ENCODE data around the gene CEP131. TPM values are rescaled to one million over a fixed set of nuclear protein-coding genes. Genes with fewer than 3 reads are reported as not detected.

Gene CEP131
- total and polyA plus RNA-seq, 2 donors (not counting 3 experiments of a cell fraction or from before 2014, with no cell fraction given) = 5.3 to 17.9 TPM

DNA sequence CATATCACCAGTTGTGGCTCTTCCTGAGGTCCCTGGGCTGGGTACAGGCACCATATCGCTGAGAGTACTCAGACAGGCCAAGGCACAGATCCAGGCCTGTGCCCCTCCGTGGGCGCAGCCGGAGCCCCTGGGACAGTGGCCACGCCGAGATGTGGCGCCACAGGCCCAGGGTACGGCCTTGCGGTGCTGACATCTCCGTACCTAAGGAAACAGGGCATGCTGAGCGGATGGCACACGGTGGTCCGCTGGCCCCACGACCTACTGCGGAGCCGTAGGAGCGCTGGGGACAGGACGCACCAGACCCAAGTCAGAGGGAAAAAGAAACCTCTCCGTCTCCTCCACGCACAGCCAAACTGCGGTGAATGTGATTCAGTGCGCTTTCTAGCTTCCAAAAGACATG is 42.8 kb upstream of the CEP131 start:
- Histone ChIP-seq H3K4me3 (replicated peaks in 1 of 3; ENCODE audit: insufficient read depth in 1 of 3, low read depth in 1 of 3, low read length in 3 of 3) (no peak overlapping the region), H3K4me1 (ENCODE audit: control insufficient read depth, extremely low read depth, insufficient read depth, low read length) (peaks cover 12% of the 10 kb centered on the region), H2AFZ (ENCODE audit: low read depth, low read length) (no peak overlapping the region), H4K20me1 (replicated peaks; ENCODE audit: control insufficient read depth, extremely low read depth, insufficient read depth, low read length) (no peaks in the 10 kb centered on the region), H3K79me2 (ENCODE audit: control insufficient read depth, insufficient read depth, low read length) (no peaks in the 10 kb centered on the region), H3K36me3 (ENCODE audit: control insufficient read depth in 2 of 2, extremely low read depth in 1 of 2, insufficient read depth in 2 of 2, low read length in 2 of 2) (peaks cover 4 to 43% of the 10 kb centered on the region in 2 experiments), H3K9ac (replicated peaks; ENCODE audit: extremely low read depth, insufficient read depth, low read length) (no peak overlapping the region), H3K27ac (ENCODE audit: insufficient read depth, low read depth, low read length) (no peak overlapping the region), H3K9me3 (replicated peaks; ENCODE audit: control insufficient read depth, insufficient read depth, low read length) (no peaks in the 10 kb centered on the region), H3K27me3 (ENCODE audit: control insufficient read depth in 2 of 2, insufficient read depth in 2 of 2, low read length in 2 of 2) (no peaks in the 10 kb centered on the region), H3K9me1 (replicated peaks; ENCODE audit: control insufficient read depth, extremely low read depth, insufficient read depth, low read length) (no peaks in the 10 kb centered on the region), H3K4me2 (ENCODE audit: insufficient read depth, low read length) (no peak overlapping the region)
- no peak for TF ChIP-seq JUN (IDR thresholded peaks at IDR 0.05; ENCODE audit: borderline replicate concordance, insufficient read depth, insufficient read length, low read depth)
- TF ChIP-seq POLR2A (IDR thresholded peaks at IDR 0.05; ENCODE audit: low read depth, low read length) = no peak
- POLR2A ChIA-PET = no interaction called here
- CTCF ChIA-PET = no interaction called here
- FAIRE-seq (no peak), DNase-seq (ENCODE audit: low read depth, low spot score) (no peak)
- intact Hi-C loops (cut with micrococcal nuclease) (no loop called here), dilution Hi-C loops (cut with MboI; ENCODE audit: extremely low pct_ligation_motif_present, low sequenced_read_pairs) (no loop called here)
- BruUV-seq (replicated peaks) = no TSS peak

DNA sequence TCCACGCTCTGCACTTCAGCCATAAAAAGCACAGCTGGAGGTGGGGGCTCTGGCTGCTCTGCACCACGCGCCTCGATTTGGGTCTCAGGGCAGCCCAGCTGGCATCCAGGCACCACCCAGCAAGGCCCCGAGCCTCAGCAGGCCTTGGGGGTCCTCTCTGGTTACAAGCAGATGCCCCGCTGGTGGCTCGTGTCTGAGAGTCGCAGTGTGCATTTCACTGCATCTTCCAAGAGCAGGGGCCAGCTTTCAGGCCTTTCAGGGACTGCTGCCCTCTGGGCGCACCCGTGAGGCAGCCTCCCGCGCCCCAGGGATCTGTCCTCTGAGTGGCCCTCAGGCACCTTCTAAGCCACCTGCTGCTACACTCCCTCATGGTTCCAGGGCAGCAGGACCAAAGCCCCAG is 41.9 kb upstream of the CEP131 start:
- BruUV-seq (replicated peaks) = no TSS peak
- ChIA-PET POLR2A (no interaction called here), CTCF (no interaction called here)
- H3K36me3 ChIP-seq (ENCODE audit: control insufficient read depth in 2 of 2, extremely low read depth in 1 of 2, insufficient read depth in 2 of 2, low read length in 2 of 2) = peaks cover 4 to 44% of the 10 kb centered on the region in 2 experiments
- no peak overlapping the region for H3K4me2 ChIP-seq (ENCODE audit: insufficient read depth, low read length)
- no peak overlapping the region for H3K27ac ChIP-seq (ENCODE audit: insufficient read depth, low read depth, low read length)
- no peaks in the 10 kb centered on the region for H3K27me3 ChIP-seq (ENCODE audit: control insufficient read depth in 2 of 2, insufficient read depth in 2 of 2, low read length in 2 of 2)
- no peaks in the 10 kb centered on the region for H3K9me3 ChIP-seq (replicated peaks; ENCODE audit: control insufficient read depth, insufficient read depth, low read length)
- no peak for FAIRE-seq
- DNase-seq (ENCODE audit: low read depth, low spot score) = no peak
- TF ChIP-seq EZH2 (IDR thresholded peaks at IDR 0.05; ENCODE audit: borderline replicate concordance, low read depth, low read length, severe bottlenecking) (no peak), GATA2 (IDR thresholded peaks at IDR 0.05; ENCODE audit: insufficient read depth, insufficient read length, low read depth, low read length) (no peak), MYC (IDR thresholded peaks at IDR 0.05; ENCODE audit: low read depth, low read length) (no peak), FOS (IDR thresholded peaks at IDR 0.05; ENCODE audit: borderline replicate concordance, insufficient read depth, low read length) (no peak), POLR2A (IDR thresholded peaks at IDR 0.05; ENCODE audit: low read depth, low read length) (no peak), JUN (IDR thresholded peaks at IDR 0.05; ENCODE audit: borderline replicate concordance, insufficient read depth, insufficient read length, low read depth) (no peak), POLR2AphosphoS5 (IDR thresholded peaks at IDR 0.05; ENCODE audit: insufficient read depth, low read depth, low read length) (no peak)
- TF ChIP-seq, protein P1, sequence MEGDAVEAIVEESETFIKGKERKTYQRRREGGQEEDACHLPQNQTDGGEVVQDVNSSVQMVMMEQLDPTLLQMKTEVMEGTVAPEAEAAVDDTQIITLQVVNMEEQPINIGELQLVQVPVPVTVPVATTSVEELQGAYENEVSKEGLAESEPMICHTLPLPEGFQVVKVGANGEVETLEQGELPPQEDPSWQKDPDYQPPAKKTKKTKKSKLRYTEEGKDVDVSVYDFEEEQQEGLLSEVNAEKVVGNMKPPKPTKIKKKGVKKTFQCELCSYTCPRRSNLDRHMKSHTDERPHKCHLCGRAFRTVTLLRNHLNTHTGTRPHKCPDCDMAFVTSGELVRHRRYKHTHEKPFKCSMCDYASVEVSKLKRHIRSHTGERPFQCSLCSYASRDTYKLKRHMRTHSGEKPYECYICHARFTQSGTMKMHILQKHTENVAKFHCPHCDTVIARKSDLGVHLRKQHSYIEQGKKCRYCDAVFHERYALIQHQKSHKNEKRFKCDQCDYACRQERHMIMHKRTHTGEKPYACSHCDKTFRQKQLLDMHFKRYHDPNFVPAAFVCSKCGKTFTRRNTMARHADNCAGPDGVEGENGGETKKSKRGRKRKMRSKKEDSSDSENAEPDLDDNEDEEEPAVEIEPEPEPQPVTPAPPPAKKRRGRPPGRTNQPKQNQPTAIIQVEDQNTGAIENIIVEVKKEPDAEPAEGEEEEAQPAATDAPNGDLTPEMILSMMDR (IDR thresholded peaks at IDR 0.05; ENCODE audit: extremely low read depth in 1 of 2, insufficient read depth in 1 of 2, low read depth in 1 of 2, low read length in 2 of 2) = no peak
- TF ChIP-seq, protein P2, sequence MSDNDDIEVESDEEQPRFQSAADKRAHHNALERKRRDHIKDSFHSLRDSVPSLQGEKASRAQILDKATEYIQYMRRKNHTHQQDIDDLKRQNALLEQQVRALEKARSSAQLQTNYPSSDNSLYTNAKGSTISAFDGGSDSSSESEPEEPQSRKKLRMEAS (IDR thresholded peaks at IDR 0.05; ENCODE audit: insufficient read depth, insufficient read length) = no peak
- intact Hi-C loops (cut with micrococcal nuclease) (no loop called here), dilution Hi-C loops (cut with MboI; ENCODE audit: extremely low pct_ligation_motif_present, low sequenced_read_pairs) (no loop called here)
- H3K4me3 ChIP-seq (replicated peaks in 1 of 3; ENCODE audit: insufficient read depth in 1 of 3, low read depth in 1 of 3, low read length in 3 of 3) = no peak overlapping the region
- no peaks in the 10 kb centered on the region for H3K9me1 ChIP-seq (replicated peaks; ENCODE audit: control insufficient read depth, extremely low read depth, insufficient read depth, low read length)
- H3K9ac ChIP-seq (replicated peaks; ENCODE audit: extremely low read depth, insufficient read depth, low read length) = no peak overlapping the region
- no peaks in the 10 kb centered on the region for H4K20me1 ChIP-seq (replicated peaks; ENCODE audit: control insufficient read depth, extremely low read depth, insufficient read depth, low read length)
- H2AFZ ChIP-seq (ENCODE audit: low read depth, low read length) = no peak overlapping the region
- peaks cover 12% of the 10 kb centered on the region for H3K4me1 ChIP-seq (ENCODE audit: control insufficient read depth, extremely low read depth, insufficient read depth, low read length)
- no peaks in the 10 kb centered on the region for H3K79me2 ChIP-seq (ENCODE audit: control insufficient read depth, insufficient read depth, low read length)
